Measurements from ENCODE around the gene RAB4B. TPM values are rescaled to one million over a fixed set of nuclear protein-coding genes. Genes with fewer than 3 reads are reported as not detected.

Gene RAB4B
- total and polyA plus RNA-seq, 5 donors from 2014 or later: 62.2 to 89.3 (median 79.6) TPM

- DNase-seq (peak in 1 of 3 donors; percentile 37), ATAC-seq (ENCODE audit: low read depth in 2 of 2) (peak in 1 of 2 donors; percentile 26)
- H3K36me3 ChIP-seq (ENCODE audit: control insufficient read depth, insufficient read depth, low read length): no peaks in the 10 kb centered on the region
- H3K4me1 Mint-ChIP-seq: peaks cover 0 to 4% (median 2%) of the 10 kb centered on the region in 4 donors
- H3K27me3 ChIP-seq (ENCODE audit: control insufficient read depth, insufficient read depth, low read length): no peaks in the 10 kb centered on the region
- no peak overlapping the region for H3K27ac Mint-ChIP-seq
- no peaks in the 10 kb centered on the region for H3K9me3 ChIP-seq (ENCODE audit: control insufficient read depth in 2 of 2, low read length in 2 of 2)
- H3K27ac ChIP-seq (ENCODE audit: insufficient read depth, low read length, poor library complexity, severe bottlenecking): no peak overlapping the region
- no peak overlapping the region for H3K4me3 Mint-ChIP-seq
- peaks cover 4% of the 10 kb centered on the region for H3K4me1 ChIP-seq (ENCODE audit: control insufficient read depth, insufficient read depth, low read length, poor library complexity, severe bottlenecking)
- H3K4me3 ChIP-seq (ENCODE audit: low read depth, low read length): no peak overlapping the region
- no peaks in the 10 kb centered on the region for H3K9me3 Mint-ChIP-seq
- no peaks in the 10 kb centered on the region for H3K36me3 Mint-ChIP-seq
- no peaks in the 10 kb centered on the region for H3K27me3 Mint-ChIP-seq
These were observed 33.3 kb upstream of the RAB4B start for GRCh38 chr19:40744554-40745401.

GRCh38 chr19:40745402-40745780 is 32.7 kb upstream of the RAB4B start:
- H3K27me3 ChIP-seq (ENCODE audit: control insufficient read depth, insufficient read depth, low read length): no peaks in the 10 kb centered on the region
- peaks cover 8% of the 10 kb centered on the region for H3K4me1 ChIP-seq (ENCODE audit: control insufficient read depth, insufficient read depth, low read length, poor library complexity, severe bottlenecking)
- H3K36me3 ChIP-seq (ENCODE audit: control insufficient read depth, insufficient read depth, low read length): no peaks in the 10 kb centered on the region
- H3K9me3 ChIP-seq (ENCODE audit: control insufficient read depth in 2 of 2, low read length in 2 of 2): no peaks in the 10 kb centered on the region
- H3K27ac Mint-ChIP-seq: no peak overlapping the region
- no peaks in the 10 kb centered on the region for H3K36me3 Mint-ChIP-seq
- no peak for ATAC-seq (ENCODE audit: low read depth in 2 of 2)
- H3K9me3 Mint-ChIP-seq: no peaks in the 10 kb centered on the region
- no peak overlapping the region for H3K4me3 ChIP-seq (ENCODE audit: low read depth, low read length)
- H3K4me1 Mint-ChIP-seq: peaks cover 0 to 10% (median 7%) of the 10 kb centered on the region in 4 donors
- DNase-seq: no peak
- no peak overlapping the region for H3K4me3 Mint-ChIP-seq
- no peaks in the 10 kb centered on the region for H3K27me3 Mint-ChIP-seq
- no peak overlapping the region for H3K27ac ChIP-seq (ENCODE audit: insufficient read depth, low read length, poor library complexity, severe bottlenecking)

GRCh38 chr19:40747536-40747935 is 30.5 kb upstream of the RAB4B start:
- H3K36me3 Mint-ChIP-seq: peaks cover 1% of the 10 kb centered on the region
- peaks cover 23% of the 10 kb centered on the region for H3K4me1 ChIP-seq (ENCODE audit: control insufficient read depth, insufficient read depth, low read length, poor library complexity, severe bottlenecking)
- no peak overlapping the region for H3K4me3 ChIP-seq (ENCODE audit: low read depth, low read length)
- H3K36me3 ChIP-seq (ENCODE audit: control insufficient read depth, insufficient read depth, low read length): no peaks in the 10 kb centered on the region
- no peaks in the 10 kb centered on the region for H3K9me3 ChIP-seq (ENCODE audit: control insufficient read depth in 2 of 2, low read length in 2 of 2)
- H3K27me3 Mint-ChIP-seq: no peaks in the 10 kb centered on the region
- H3K4me3 Mint-ChIP-seq: no peak overlapping the region
- no peak for ATAC-seq (ENCODE audit: low read depth in 2 of 2)
- no peaks in the 10 kb centered on the region for H3K9me3 Mint-ChIP-seq
- no peak overlapping the region for H3K27ac ChIP-seq (ENCODE audit: insufficient read depth, low read length, poor library complexity, severe bottlenecking)
- H3K4me1 Mint-ChIP-seq: peaks cover under 1 to 24% (median 10%) of the 10 kb centered on the region in 4 donors
- DNase-seq: no peak
- H3K27ac Mint-ChIP-seq: no peak overlapping the region
- H3K27me3 ChIP-seq (ENCODE audit: control insufficient read depth, insufficient read depth, low read length): no peaks in the 10 kb centered on the region

- Mint-ChIP-seq H3K9me3 (no peaks in the 10 kb centered on the region), H3K27me3 (no peaks in the 10 kb centered on the region), H3K36me3 (peaks cover 13% of the 10 kb centered on the region), H3K27ac (peak within 1 kb of the TSS; percentile 98 to 99 (median 99)), H3K4me3 (peak within 1 kb of the TSS; percentile 89 to 99 (median 98)), H3K4me1 (peaks cover 4 to 45% (median 24%) of the 10 kb centered on the region in 4 donors)
- peak; percentile 99 to 100 (median 100) for DNase-seq
- peak; percentile 90 to 92 for ATAC-seq (ENCODE audit: low read depth in 2 of 2)
- Histone ChIP-seq H3K9me3 (ENCODE audit: control insufficient read depth in 2 of 2, low read length in 2 of 2) (no peaks in the 10 kb centered on the region), H3K4me1 (ENCODE audit: control insufficient read depth, insufficient read depth, low read length, poor library complexity, severe bottlenecking) (peaks cover 51% of the 10 kb centered on the region), H3K36me3 (ENCODE audit: control insufficient read depth, insufficient read depth, low read length) (no peaks in the 10 kb centered on the region), H3K4me3 (ENCODE audit: low read depth, low read length) (peak within 1 kb of the TSS; percentile 98), H3K27me3 (ENCODE audit: control insufficient read depth, insufficient read depth, low read length) (no peaks in the 10 kb centered on the region), H3K27ac (ENCODE audit: insufficient read depth, low read length, poor library complexity, severe bottlenecking) (peak within 1 kb of the TSS; percentile 93)
These were observed 27.8 kb upstream of the RAB4B start, which contains the start of gene ACTMAP for GRCh38 chr19:40750058-40750873. TSS of gene ACTMAP (minus strand) at chr19:40750477. CDS start at chr19:40749803, 674 bp downstream.

GRCh38 chr19:40750874-40751537 is 27.0 kb upstream of the RAB4B start, which contains the start of gene SNRPA:
TSS of gene SNRPA (plus strand) at chr19:40751203. CDS start at chr19:40751409, 206 bp downstream.
- Mint-ChIP-seq H3K36me3 (peaks cover 13% of the 10 kb centered on the region), H3K27ac (peak within 1 kb of the TSS; percentile 98 to 99 (median 99)), H3K27me3 (no peaks in the 10 kb centered on the region), H3K4me1 (peaks cover 4 to 52% (median 28%) of the 10 kb centered on the region in 4 donors), H3K4me3 (peak within 1 kb of the TSS; percentile 89 to 99 (median 98)), H3K9me3 (no peaks in the 10 kb centered on the region)
- no peaks in the 10 kb centered on the region for H3K27me3 ChIP-seq (ENCODE audit: control insufficient read depth, insufficient read depth, low read length)
- H3K27ac ChIP-seq (ENCODE audit: insufficient read depth, low read length, poor library complexity, severe bottlenecking): peak within 1 kb of the TSS; percentile 93
- no peaks in the 10 kb centered on the region for H3K9me3 ChIP-seq (ENCODE audit: control insufficient read depth in 2 of 2, low read length in 2 of 2)
- peak; percentile 94 to 99 (median 99) for DNase-seq
- peaks cover 2% of the 10 kb centered on the region for H3K36me3 ChIP-seq (ENCODE audit: control insufficient read depth, insufficient read depth, low read length)
- H3K4me3 ChIP-seq (ENCODE audit: low read depth, low read length): peak within 1 kb of the TSS; percentile 98
- H3K4me1 ChIP-seq (ENCODE audit: control insufficient read depth, insufficient read depth, low read length, poor library complexity, severe bottlenecking): peaks cover 58% of the 10 kb centered on the region
- peak; percentile 65 for ATAC-seq (ENCODE audit: low read depth in 2 of 2)

GRCh38 chr19:40752257-40752781 is 25.7 kb upstream of the RAB4B start:
- Histone ChIP-seq H3K9me3 (ENCODE audit: control insufficient read depth in 2 of 2, low read length in 2 of 2) (no peaks in the 10 kb centered on the region), H3K4me3 (ENCODE audit: low read depth, low read length) (peak overlapping the region; percentile 98), H3K4me1 (ENCODE audit: control insufficient read depth, insufficient read depth, low read length, poor library complexity, severe bottlenecking) (peaks cover 71% of the 10 kb centered on the region), H3K27ac (ENCODE audit: insufficient read depth, low read length, poor library complexity, severe bottlenecking) (peak overlapping the region; percentile 93), H3K36me3 (ENCODE audit: control insufficient read depth, insufficient read depth, low read length) (peaks cover 13% of the 10 kb centered on the region), H3K27me3 (ENCODE audit: control insufficient read depth, insufficient read depth, low read length) (no peaks in the 10 kb centered on the region)
- Mint-ChIP-seq H3K27me3 (no peaks in the 10 kb centered on the region), H3K36me3 (peaks cover 20% of the 10 kb centered on the region), H3K9me3 (no peaks in the 10 kb centered on the region), H3K4me3 (peak overlapping the region; percentile 89 to 99 (median 98)), H3K27ac (peak overlapping the region; percentile 91 to 99 (median 98)), H3K4me1 (peaks cover 11 to 65% (median 35%) of the 10 kb centered on the region in 4 donors)
- ATAC-seq (ENCODE audit: low read depth in 2 of 2): no peak
- DNase-seq: peak in 1 of 3 donors; percentile 33

All from CD4-positive, CD25-positive, alpha-beta regulatory T cell (primary cell).